Parathyroid adenoma (tissue), 2 donors: ENCODE measurements around the gene APRT.

Experiments used
- H2AFZ ChIP-seq: fragments of 300-600 bp; sonication (generic); one replicate; pipeline ENCODE4 v1.7.0; 2017; ENCODE audit warnings: antibody characterized with exemption, mild to moderate bottlenecking
- H3K27ac ChIP-seq: fragments of 300-600 bp; sonication (generic); one replicate; pipeline ENCODE4 v1.7.0; 2017
- H3K27me3 ChIP-seq: fragments of 300-600 bp; sonication (generic); one replicate; pipeline ENCODE4 v1.7.0; 2017; ENCODE audit warnings: low read length; ENCODE audit not compliant: control insufficient read depth, insufficient read depth
- H3K36me3 ChIP-seq: fragments of 300-600 bp; sonication (generic); one replicate; pipeline ENCODE4 v1.7.0; 2017; ENCODE audit warnings: low read length; ENCODE audit not compliant: control insufficient read depth, insufficient read depth
- H3K4me1 ChIP-seq: fragments of 300-600 bp; sonication (generic); one replicate; pipeline ENCODE4 v1.7.0; 2017; ENCODE audit warnings: control low read depth
- H3K4me2 ChIP-seq: fragments of 300-600 bp; sonication (generic); one replicate; pipeline ENCODE4 v1.7.0; 2017; ENCODE audit warnings: low read length
- H3K4me3 ChIP-seq: fragments of 300-600 bp; sonication (generic); one replicate; pipeline ENCODE4 v1.7.0; 2017; ENCODE audit warnings: low read depth, low read length
- H3K79me2 ChIP-seq: fragments of 300-600 bp; sonication (generic); one replicate; pipeline ENCODE4 v1.7.0; 2017; ENCODE audit warnings: control low read depth
- H3K9ac ChIP-seq: fragments of 300-600 bp; sonication (generic); one replicate; pipeline ENCODE4 v1.7.0; 2017; ENCODE audit warnings: mild to moderate bottlenecking
- H3K9me3 ChIP-seq: fragments of 300-600 bp; sonication (generic); one replicate; pipeline ENCODE4 v1.7.0; 2017; ENCODE audit warnings: low read length; ENCODE audit not compliant: control insufficient read depth
- CTCF ChIP-seq: fragments of 300-600 bp; sonication (generic); IDR thresholded peaks from one replicate; pipeline ENCODE4 v1.7.0; 2017; ENCODE audit warnings: antibody characterized with exemption, mild to moderate bottlenecking
- donor health status: primary hyperparathyroidism.

Gene APRT

GRCh38 chr16:88809676-88810165 is 2.0 kb downstream of the APRT start:
- no peaks in the 10 kb centered on the region for H3K79me2 ChIP-seq
- no peak for TF ChIP-seq CTCF
- H3K4me1 ChIP-seq: peaks cover 8% of the 10 kb centered on the region
- H3K4me2 ChIP-seq: no peak overlapping the region
- H3K9ac ChIP-seq: no peak overlapping the region
- H2AFZ ChIP-seq: no peak overlapping the region
- H3K9me3 ChIP-seq: no peaks in the 10 kb centered on the region
- H3K27ac ChIP-seq: no peak overlapping the region
- no peaks in the 10 kb centered on the region for H3K27me3 ChIP-seq
- no peak overlapping the region for H3K4me3 ChIP-seq
- no peaks in the 10 kb centered on the region for H3K36me3 ChIP-seq

- no peak overlapping the region for H3K9ac ChIP-seq
- no peaks in the 10 kb centered on the region for H3K36me3 ChIP-seq
- H3K4me1 ChIP-seq: peaks cover 11% of the 10 kb centered on the region
- no peak overlapping the region for H3K4me2 ChIP-seq
- H3K27me3 ChIP-seq: no peaks in the 10 kb centered on the region
- TF ChIP-seq CTCF: no peak
- no peak overlapping the region for H3K4me3 ChIP-seq
- no peaks in the 10 kb centered on the region for H3K79me2 ChIP-seq
- H3K27ac ChIP-seq: no peak overlapping the region
- H3K9me3 ChIP-seq: no peaks in the 10 kb centered on the region
- no peak overlapping the region for H2AFZ ChIP-seq
Observed at GRCh38 chr16:88809068-88809675, 2.6 kb downstream of the APRT start.

GRCh38 chr16:88807626-88808453 is 3.9 kb downstream of the APRT start:
- H3K27ac ChIP-seq: no peak overlapping the region
- H3K9me3 ChIP-seq: no peaks in the 10 kb centered on the region
- no peak overlapping the region for H3K4me2 ChIP-seq
- H3K27me3 ChIP-seq: no peaks in the 10 kb centered on the region
- no peak for TF ChIP-seq CTCF
- no peaks in the 10 kb centered on the region for H3K79me2 ChIP-seq
- H2AFZ ChIP-seq: no peak overlapping the region
- H3K4me1 ChIP-seq: peaks cover 12% of the 10 kb centered on the region
- no peak overlapping the region for H3K9ac ChIP-seq
- H3K4me3 ChIP-seq: no peak overlapping the region
- H3K36me3 ChIP-seq: no peaks in the 10 kb centered on the region

GRCh38 chr16:88807142-88807625 is 4.5 kb downstream of the APRT start:
- no peak overlapping the region for H3K27ac ChIP-seq
- no peak overlapping the region for H3K9ac ChIP-seq
- H3K9me3 ChIP-seq: no peaks in the 10 kb centered on the region
- H3K27me3 ChIP-seq: no peaks in the 10 kb centered on the region
- no peak overlapping the region for H3K4me2 ChIP-seq
- H3K79me2 ChIP-seq: no peaks in the 10 kb centered on the region
- no peaks in the 10 kb centered on the region for H3K36me3 ChIP-seq
- no peak for TF ChIP-seq CTCF
- H2AFZ ChIP-seq: no peak overlapping the region
- H3K4me1 ChIP-seq: peaks cover 12% of the 10 kb centered on the region
- H3K4me3 ChIP-seq: no peak overlapping the region
